IMR-90 (cell line): ENCODE data around the gene PRKAG2. TPM values are rescaled to one million over a fixed set of nuclear protein-coding genes. Genes with fewer than 3 reads are reported as not detected.

Source experiments
- ATAC-seq: fragments of 200-7000 bp; cut with Tn5 transposase; 2 replicates; pipeline ENCODE4 v1.9.1; 2020; ENCODE audit warnings: low read depth, mild to moderate bottlenecking, moderate library complexity
- BruUV-seq: library from RNA; stranded (reverse); fragments of 400-500 nt; replicated peaks from 2 replicates; lab custom pipeline; 2021; lab: Mats Ljungman, UMichigan
- CTCF ChIA-PET: fragments of 300-600 bp; formaldehyde crosslinking; extraction: SDS; loops from one replicate; lab custom pipeline; 2021; ENCODE audit warnings: antibody characterized with exemption; lab: Yijun Ruan, JAX
- POLR2A ChIA-PET: fragments of 300-600 bp; sonication (Branson Sonifier 250); formaldehyde crosslinking; loops from one replicate; lab custom pipeline; 2022; ENCODE audit warnings: antibody characterized with exemption; ENCODE audit not compliant: unreplicated experiment; lab: Charles Lee
- DNase-seq: peaks from one replicate; pipeline ENCODE4 v3.0.0; 2013
- H2AFZ ChIP-seq: replicated peaks from 2 replicates; pipeline ENCODE3; 2013; ENCODE audit warnings: low read length, mild to moderate bottlenecking; ENCODE audit not compliant: poor library complexity
- H2AK5ac ChIP-seq: 2 replicates; pipeline ENCODE4 v1.6.1; 2013; ENCODE audit warnings: low read depth, low read length, inconsistent platforms
- H2AK9ac ChIP-seq: replicated peaks from 2 replicates; pipeline ENCODE3; 2013; ENCODE audit warnings: mild to moderate bottlenecking, low read depth, low read length, moderate library complexity; ENCODE audit not compliant: poor library complexity
- H2BK120ac ChIP-seq: 2 replicates; pipeline ENCODE4 v1.6.1; 2013; ENCODE audit warnings: low read depth, low read length, inconsistent platforms
- H2BK15ac ChIP-seq: 3 replicates; pipeline ENCODE4 v1.6.1; 2013; ENCODE audit warnings: low read depth, low read length, inconsistent platforms
- H2BK20ac ChIP-seq: 2 replicates; pipeline ENCODE4 v1.6.1; 2013; ENCODE audit warnings: low read depth, mild to moderate bottlenecking, inconsistent platforms, low read length, moderate library complexity
- H2BK5ac ChIP-seq: 2 replicates; pipeline ENCODE4 v1.6.1; 2013; ENCODE audit warnings: mild to moderate bottlenecking, low read depth, low read length, inconsistent platforms; ENCODE audit not compliant: poor library complexity, severe bottlenecking
- H3K14ac ChIP-seq: replicated peaks from 2 replicates; pipeline ENCODE4 v1.6.1; 2013; ENCODE audit warnings: low read depth, low read length, inconsistent platforms
- H3K18ac ChIP-seq: 2 replicates; pipeline ENCODE4 v1.6.1; 2013; ENCODE audit warnings: low read depth, low read length, control low read depth
- H3K23ac ChIP-seq: 2 replicates; pipeline ENCODE4 v1.6.1; 2013; ENCODE audit warnings: low read depth, low read length, inconsistent platforms
- H3K27ac ChIP-seq: 2 replicates; pipeline ENCODE4 v1.5.1; 2013; ENCODE audit warnings: mild to moderate bottlenecking, control low read depth, low read length; ENCODE audit not compliant: insufficient read depth
- H3K27me3 ChIP-seq: 2 replicates; pipeline ENCODE4 v1.6.1; 2013; ENCODE audit warnings: low read length; ENCODE audit not compliant: control insufficient read depth, insufficient read depth
- H3K36me3 ChIP-seq: 2 replicates; pipeline ENCODE4 v1.6.1; 2013; ENCODE audit warnings: low read length, mixed read lengths; ENCODE audit not compliant: control insufficient read depth, insufficient read depth
- H3K4ac ChIP-seq: 2 replicates; pipeline ENCODE4 v1.6.1; 2013; ENCODE audit warnings: low read depth, low read length, inconsistent platforms
- H3K4me1 ChIP-seq: 2 replicates; pipeline ENCODE4 v1.6.1; 2013; ENCODE audit warnings: low read length, mixed read lengths; ENCODE audit not compliant: control insufficient read depth, insufficient read depth
- H3K4me2 ChIP-seq: 2 replicates; pipeline ENCODE4 v1.6.1; 2013; ENCODE audit warnings: low read depth, mild to moderate bottlenecking, control low read depth, low read length, moderate library complexity
- H3K4me3 ChIP-seq: 2 replicates; pipeline ENCODE4 v1.5.1; 2013; ENCODE audit warnings: low read depth, mild to moderate bottlenecking, control low read depth, low read length, moderate library complexity; ENCODE audit not compliant: insufficient read depth
- H3K56ac ChIP-seq: 2 replicates; pipeline ENCODE4 v1.6.1; 2013; ENCODE audit warnings: low read length, inconsistent platforms; ENCODE audit not compliant: insufficient read depth; ENCODE audit errors: extremely low read depth
- H3K79me1 ChIP-seq, 2 experiments: 2 replicates each; pipeline ENCODE4 v1.6.1; 2013; ENCODE audit warnings: low read length in 2 of 2, inconsistent platforms in 1 of 2, low read depth in 1 of 2
- H3K9ac ChIP-seq: 2 replicates; pipeline ENCODE4 v1.6.1; 2013; ENCODE audit warnings: low read depth, low read length, control low read depth
- H3K9me1 ChIP-seq: 2 replicates; pipeline ENCODE4 v1.6.1; 2013; ENCODE audit warnings: low read length, inconsistent platforms; ENCODE audit not compliant: insufficient read depth
- H3K9me3 ChIP-seq: 2 replicates; pipeline ENCODE4 v1.6.1; 2013; ENCODE audit warnings: low read length; ENCODE audit not compliant: control insufficient read depth, insufficient read depth
- H4K20me1 ChIP-seq: 2 replicates; pipeline ENCODE4 v1.6.1; 2013; ENCODE audit warnings: low read length, inconsistent platforms; ENCODE audit not compliant: insufficient read depth
- H4K5ac ChIP-seq: 2 replicates; pipeline ENCODE4 v1.6.1; 2013; ENCODE audit warnings: mild to moderate bottlenecking, low read depth, low read length, control low read depth
- H4K8ac ChIP-seq, 2 experiments: 2 replicates each; pipeline ENCODE4 v1.6.1; 2013; ENCODE audit warnings: low read depth in 2 of 2, low read length in 2 of 2, control low read depth in 1 of 2, inconsistent platforms in 1 of 2
- H4K91ac ChIP-seq: 2 replicates; pipeline ENCODE4 v1.6.1; 2013; ENCODE audit warnings: low read depth, low read length, inconsistent platforms; ENCODE audit not compliant: insufficient read depth
- BHLHE40 ChIP-seq: fragments of 150-350 bp; IDR thresholded peaks from 2 replicates; pipeline ENCODE4 v1.6.1; 2016; ENCODE audit warnings: mild to moderate bottlenecking, low read depth, low read length
- CEBPB ChIP-seq: IDR thresholded peaks from 2 replicates; pipeline ENCODE4 v1.6.1; 2012; ENCODE audit warnings: low read depth, low read length, improper control_type of control experiment
- CHD1 ChIP-seq: IDR thresholded peaks from 2 replicates; pipeline ENCODE4 v1.6.1; 2012; ENCODE audit warnings: low read depth, low read length, improper control_type of control experiment
- ELK1 ChIP-seq: fragments of 150-350 bp; IDR thresholded peaks from 2 replicates; pipeline ENCODE4 v1.6.1; 2016; ENCODE audit warnings: low read depth, mild to moderate bottlenecking, low read length, moderate library complexity, borderline replicate concordance
- FOS ChIP-seq: fragments of 150-350 bp; IDR thresholded peaks from 2 replicates; pipeline ENCODE4 v1.6.1; 2016; ENCODE audit warnings: low read depth, low read length
- MAFK ChIP-seq: IDR thresholded peaks from 2 replicates; pipeline ENCODE4 v1.6.1; 2012; ENCODE audit warnings: low read depth, low read length, improper control_type of control experiment
- MAZ ChIP-seq: IDR thresholded peaks from 2 replicates; pipeline ENCODE4 v1.6.1; 2012; ENCODE audit warnings: low read depth, mild to moderate bottlenecking, low read length, improper control_type of control experiment, moderate library complexity, borderline replicate concordance
- MXI1 ChIP-seq: IDR thresholded peaks from 2 replicates; pipeline ENCODE4 v1.6.1; 2012; ENCODE audit warnings: low read depth, mild to moderate bottlenecking, low read length, moderate library complexity, borderline replicate concordance
- NFE2L2 ChIP-seq: fragments of 150-350 bp; IDR thresholded peaks from 2 replicates; pipeline ENCODE4 v1.6.1; 2016; ENCODE audit warnings: low read depth, mild to moderate bottlenecking, low read length
- POLR2A ChIP-seq: IDR thresholded peaks from 2 replicates; pipeline ENCODE4 v1.6.1; 2012; ENCODE audit warnings: mild to moderate bottlenecking, low read depth, low read length
- RAD21 ChIP-seq: IDR thresholded peaks from 2 replicates; pipeline ENCODE4 v1.6.1; 2012; ENCODE audit warnings: low read length, improper control_type of control experiment
- RCOR1 ChIP-seq: IDR thresholded peaks from 2 replicates; pipeline ENCODE4 v1.6.1; 2012; ENCODE audit warnings: mild to moderate bottlenecking, low read length, improper control_type of control experiment; ENCODE audit not compliant: insufficient replicate concordance
- SMC3 ChIP-seq: fragments of 150-350 bp; IDR thresholded peaks from 2 replicates; pipeline ENCODE4 v1.6.1; 2016; ENCODE audit warnings: low read depth, mild to moderate bottlenecking, antibody characterized with exemption, low read length, moderate library complexity
- USF2 ChIP-seq: fragments of 150-350 bp; IDR thresholded peaks from 2 replicates; pipeline ENCODE4 v1.6.1; 2017; ENCODE audit warnings: mild to moderate bottlenecking, antibody characterized with exemption, low read length, low read depth
- WGBS, 2 experiments: methylation state at CpG; one replicate each; pipeline versions ENCODE4 v1.1.5 to v1.1.7; 2013; ENCODE audit warnings: missing lambda C conversion rate in 2 of 2; ENCODE audit not compliant: insufficient read length in 1 of 2; ENCODE audit errors: extremely low coverage in 2 of 2; 5-methylcytosine and 5-hydroxymethylcytosine counted together
- dilution Hi-C: fragments of 300-500 bp; cut with HindIII; formaldehyde crosslinking; loops from one replicate; pipeline ENCODE4 v1.14.3; 2018; ENCODE audit warnings: low sequenced_read_pairs; ENCODE audit not compliant: unreplicated experiment
- in situ Hi-C: fragments of 300-500 bp; cut with MboI; formaldehyde crosslinking; loops from 3 replicates; pipeline ENCODE4 v1.14.3; 2019; ENCODE audit warnings: low sequenced_read_pairs, inconsistent platforms, mixed read lengths
- intact Hi-C: fragments of 100-400 bp; cut with micrococcal nuclease; formaldehyde crosslinking; loops from 2 replicates; pipeline ENCODE4 v1.10.0; 2022
- polyA plus RNA-seq, 3 experiments: library from polyadenylated mRNA; depleted of rRNA; stranded (reverse); fragments of >200 nt; gene quantifications; 2 replicates each; pipeline ENCODE4 v1.2.3, GENCODE V29; 2012; ENCODE audit warnings: low replicate concordance in 1 of 3
- total RNA-seq: library from RNA; depleted of rRNA; stranded (reverse); fragments of >200 nt; gene quantifications from 2 replicates; pipeline ENCODE4 v1.2.3, GENCODE V29; 2012
- TF ChIP-seq, protein P1 (sequence below): conservative IDR thresholded peaks from 2 replicates; pipeline ENCODE4 v1.5.1; 2012; ENCODE audit warnings: mild to moderate bottlenecking, low read depth, low read length, improper control_type of control experiment

The PRKAG2 gene
- total and polyA plus RNA-seq, 2 of the 4 experiments (the other 2 are of a cell fraction): 15.4 to 21.6 TPM

- Histone ChIP-seq H3K9ac (no peak overlapping the region), H3K4me2 (no peak overlapping the region), H3K56ac (no peak overlapping the region), H2BK15ac (no peak overlapping the region), H3K9me1 (no peaks in the 10 kb centered on the region), H2BK5ac (no peak overlapping the region), H3K4me1 (no peaks in the 10 kb centered on the region), H3K36me3 (no peaks in the 10 kb centered on the region), H3K9me3 (no peaks in the 10 kb centered on the region), H4K5ac (no peak overlapping the region), H2AFZ (no peak overlapping the region), H4K8ac (no peak overlapping the region), H3K18ac (no peak overlapping the region), H3K27ac (no peak overlapping the region), H2BK120ac (no peak overlapping the region), H3K14ac (no peak overlapping the region), H3K79me1 (no peaks in the 10 kb centered on the region), H3K4me3 (no peak overlapping the region), H3K4ac (no peak overlapping the region), H2BK20ac (no peak overlapping the region), H4K20me1 (no peaks in the 10 kb centered on the region), H3K23ac (no peak overlapping the region), H4K91ac (no peak overlapping the region), H2AK5ac (no peak overlapping the region), H2AK9ac (no peak overlapping the region), H3K27me3 (peaks cover 67% of the 10 kb centered on the region)
- ChIA-PET POLR2A (no interaction called here), CTCF (no interaction called here)
- dilution Hi-C loops: no loop called here
- intact Hi-C loops: no loop called here
- TF ChIP-seq RAD21: no peak
- no peak for TF ChIP-seq ELK1
- no peak for TF ChIP-seq POLR2A
- TF ChIP-seq CEBPB: no peak
- TF ChIP-seq FOS: no peak
- no peak for TF ChIP-seq MAZ
- TF ChIP-seq BHLHE40: no peak
- TF ChIP-seq MXI1: no peak
- TF ChIP-seq RCOR1: no peak
- TF ChIP-seq SMC3: no peak
- no peak for TF ChIP-seq USF2
- TF ChIP-seq NFE2L2: no peak
- TF ChIP-seq CHD1: no peak
- TF ChIP-seq, protein P1, sequence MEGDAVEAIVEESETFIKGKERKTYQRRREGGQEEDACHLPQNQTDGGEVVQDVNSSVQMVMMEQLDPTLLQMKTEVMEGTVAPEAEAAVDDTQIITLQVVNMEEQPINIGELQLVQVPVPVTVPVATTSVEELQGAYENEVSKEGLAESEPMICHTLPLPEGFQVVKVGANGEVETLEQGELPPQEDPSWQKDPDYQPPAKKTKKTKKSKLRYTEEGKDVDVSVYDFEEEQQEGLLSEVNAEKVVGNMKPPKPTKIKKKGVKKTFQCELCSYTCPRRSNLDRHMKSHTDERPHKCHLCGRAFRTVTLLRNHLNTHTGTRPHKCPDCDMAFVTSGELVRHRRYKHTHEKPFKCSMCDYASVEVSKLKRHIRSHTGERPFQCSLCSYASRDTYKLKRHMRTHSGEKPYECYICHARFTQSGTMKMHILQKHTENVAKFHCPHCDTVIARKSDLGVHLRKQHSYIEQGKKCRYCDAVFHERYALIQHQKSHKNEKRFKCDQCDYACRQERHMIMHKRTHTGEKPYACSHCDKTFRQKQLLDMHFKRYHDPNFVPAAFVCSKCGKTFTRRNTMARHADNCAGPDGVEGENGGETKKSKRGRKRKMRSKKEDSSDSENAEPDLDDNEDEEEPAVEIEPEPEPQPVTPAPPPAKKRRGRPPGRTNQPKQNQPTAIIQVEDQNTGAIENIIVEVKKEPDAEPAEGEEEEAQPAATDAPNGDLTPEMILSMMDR: no peak
- TF ChIP-seq MAFK: no peak
- 72% methylated on average over 5 of the region's 9 CpGs; no CpG with 5 or more reads in 1 of the 2 experiments for WGBS, 2 experiments
- DNase-seq (no peak), ATAC-seq (no peak)
- no TSS peak for BruUV-seq
- in situ Hi-C loops: no loop called here
Measured at GRCh38 chr7:151812967-151813366, 63.9 kb downstream of the PRKAG2 start.
